Loucy (cell line): ENCODE results near the gene BRMS1.
"Not testable (repeated sequence)": the region's sequence is repeated elsewhere in the genome, so short reads cannot be mapped to it uniquely, and the experiment has no call there.

Source experiments
- H2AFZ ChIP-seq: fragments of 200-600 bp; sonication (generic); 2 replicates; pipeline ENCODE4 v1.6.0; 2016; ENCODE audit warnings: antibody characterized with exemption, mild to moderate bottlenecking, low read length, moderate library complexity
- H3F3A ChIP-seq: fragments of 200-600 bp; 2 replicates; pipeline ENCODE4 v1.6.0; 2016; ENCODE audit warnings: antibody characterized with exemption, low read depth, mild to moderate bottlenecking
- H3K27me3 ChIP-seq: fragments of 200-600 bp; sonication (generic); 2 replicates; pipeline ENCODE4 v1.6.1; 2014; ENCODE audit warnings: low read length, mild to moderate bottlenecking; ENCODE audit not compliant: insufficient read depth, poor library complexity, severe bottlenecking
- H3K36me3 ChIP-seq: fragments of 200-600 bp; sonication (generic); 2 replicates; pipeline ENCODE4 v1.6.1; 2016; ENCODE audit warnings: low read length; ENCODE audit not compliant: insufficient read depth
- H3K4me1 ChIP-seq: fragments of 200-600 bp; sonication (generic); 2 replicates; pipeline ENCODE4 v1.5.1; 2014; ENCODE audit warnings: low read length, mild to moderate bottlenecking; ENCODE audit not compliant: insufficient read depth, poor library complexity, severe bottlenecking
- H3K4me2 ChIP-seq: fragments of 200-600 bp; sonication (generic); 2 replicates; pipeline ENCODE4 v1.6.0; 2014; ENCODE audit warnings: antibody characterized with exemption, low read length, low read depth, mild to moderate bottlenecking; ENCODE audit not compliant: poor library complexity, severe bottlenecking
- H3K4me3 ChIP-seq: fragments of 200-600 bp; sonication (generic); 2 replicates; pipeline ENCODE4 v1.5.1; 2014; ENCODE audit warnings: low read length, mild to moderate bottlenecking, mixed read lengths; ENCODE audit not compliant: poor library complexity, severe bottlenecking
- H3K79me2 ChIP-seq: fragments of 200-600 bp; sonication (generic); 2 replicates; pipeline ENCODE4 v1.6.1; 2014; ENCODE audit warnings: low read length; ENCODE audit not compliant: insufficient read depth
- H3K9ac ChIP-seq: fragments of 200-600 bp; sonication (generic); 2 replicates; pipeline ENCODE4 v1.6.0; 2014; ENCODE audit warnings: mild to moderate bottlenecking, low read depth, low read length, moderate library complexity; ENCODE audit not compliant: poor library complexity, severe bottlenecking
- H3K9me2 ChIP-seq: fragments of 200-600 bp; sonication (generic); replicated peaks from 2 replicates; pipeline ENCODE4 v1.6.1; 2016; ENCODE audit warnings: low read depth, low read length, mixed read lengths
- H3K9me3 ChIP-seq: fragments of 200-600 bp; sonication (generic); 2 replicates; pipeline ENCODE4 v1.6.1; 2014; ENCODE audit warnings: mild to moderate bottlenecking, antibody characterized with exemption, low read length, low read depth; ENCODE audit not compliant: insufficient read depth
- H4K20me1 ChIP-seq: fragments of 200-600 bp; sonication (generic); 2 replicates; pipeline ENCODE4 v1.6.0; 2014; ENCODE audit warnings: antibody characterized with exemption, low read length, mild to moderate bottlenecking; ENCODE audit not compliant: insufficient read depth, poor library complexity, severe bottlenecking
- CTCF ChIP-seq: fragments of 200-600 bp; sonication (generic); conservative IDR thresholded peaks from 2 replicates; pipeline ENCODE4 v1.5.1; 2014; ENCODE audit warnings: mild to moderate bottlenecking, antibody characterized with exemption, low read length
- EZH2phosphoT487 ChIP-seq: fragments of 200-600 bp; IDR thresholded peaks from 2 replicates; pipeline ENCODE4 v1.6.1; 2018; ENCODE audit warnings: antibody characterized with exemption, mild to moderate bottlenecking, moderate library complexity, borderline replicate concordance

The BRMS1 gene

GRCh38 chr11:66322732-66323427, 22.0 kb downstream of the BRMS1 start:
- Histone ChIP-seq H3F3A (no peaks in the 10 kb centered on the region), H3K4me2 (no peak overlapping the region), H3K4me1 (peaks cover 39% of the 10 kb centered on the region), H3K9ac (no peak overlapping the region), H2AFZ (0 out of 2 replicates have a peak overlapping the region, but pooled peaks have one; percentile 63), H3K27me3 (no peaks in the 10 kb centered on the region), H3K36me3 (no peaks in the 10 kb centered on the region), H3K9me2 (no peaks in the 10 kb centered on the region), H3K4me3 (no peak overlapping the region), H3K79me2 (no peaks in the 10 kb centered on the region), H4K20me1 (no peaks in the 10 kb centered on the region), H3K9me3 (no peaks in the 10 kb centered on the region)
- no peak for TF ChIP-seq CTCF
- TF ChIP-seq EZH2phosphoT487, result no peak

- no peaks in the 10 kb centered on the region for H3K27me3 ChIP-seq
- TF ChIP-seq EZH2phosphoT487, result no peak
- no peak for TF ChIP-seq CTCF
- no peaks in the 10 kb centered on the region for H3K36me3 ChIP-seq
- no peaks in the 10 kb centered on the region for H4K20me1 ChIP-seq
- no peak overlapping the region for H3K4me2 ChIP-seq
- H3K4me1 ChIP-seq, result peaks cover 41% of the 10 kb centered on the region
- H3K4me3 ChIP-seq, result no peak overlapping the region
- no peak overlapping the region for H3K9ac ChIP-seq
- no peak overlapping the region for H2AFZ ChIP-seq
- no peaks in the 10 kb centered on the region for H3K9me3 ChIP-seq
- no peaks in the 10 kb centered on the region for H3F3A ChIP-seq
- no peaks in the 10 kb centered on the region for H3K9me2 ChIP-seq
- H3K79me2 ChIP-seq, result no peaks in the 10 kb centered on the region
These were observed 23.3 kb downstream of the BRMS1 start for GRCh38 chr11:66321606-66322005.

- not testable (repeated sequence) for H3F3A ChIP-seq, H2AFZ ChIP-seq, H3K9me2 ChIP-seq, H3K36me3 ChIP-seq, H4K20me1 ChIP-seq, H3K4me2 ChIP-seq, H3K9ac ChIP-seq, H3K79me2 ChIP-seq, H3K4me3 ChIP-seq, H3K9me3 ChIP-seq, H3K27me3 ChIP-seq
- peaks cover 33% of the 10 kb centered on the region for H3K4me1 ChIP-seq
These were observed 24.2 kb downstream of the BRMS1 start for GRCh38 chr11:66320748-66321147.

- H3K4me2 ChIP-seq, H3K36me3 ChIP-seq, H3K4me3 ChIP-seq, H3F3A ChIP-seq, H3K9me3 ChIP-seq, H2AFZ ChIP-seq, H3K9me2 ChIP-seq, H3K79me2 ChIP-seq, H4K20me1 ChIP-seq, H3K9ac ChIP-seq, H3K27me3 ChIP-seq: not testable (repeated sequence)
- H3K4me1 ChIP-seq, result peaks cover 29% of the 10 kb centered on the region
These were observed 24.6 kb downstream of the BRMS1 start for GRCh38 chr11:66320289-66320688.
